SIG-M5 (cell line): ENCODE data around the gene TNFRSF9.
"Not testable (repeated sequence)": the region's sequence is repeated elsewhere in the genome, so short reads cannot be mapped to it uniquely, and the experiment has no call there.

Source experiments
- DNase-seq: peaks from one replicate; lab custom pipeline; 2025; lab: John Stamatoyannopoulos, UW

The TNFRSF9 gene

DNA sequence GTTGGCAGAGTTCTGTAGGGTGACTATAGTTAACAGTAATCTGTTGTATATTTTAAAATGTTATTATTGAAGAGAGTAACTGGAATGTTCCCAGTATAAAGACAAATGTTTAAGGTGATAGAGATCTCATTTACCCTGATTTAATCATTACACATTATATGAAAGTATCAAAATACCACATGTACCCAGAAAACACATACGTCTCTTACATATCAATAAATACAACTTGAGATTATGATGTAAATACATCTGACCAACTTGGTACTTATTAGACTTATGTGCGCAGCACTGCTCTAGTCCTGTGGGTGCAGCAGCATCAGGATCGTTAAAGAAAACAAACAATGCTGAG lies 20.2 kb upstream of the TNFRSF9 start:
- DNase-seq = no peak

DNA sequence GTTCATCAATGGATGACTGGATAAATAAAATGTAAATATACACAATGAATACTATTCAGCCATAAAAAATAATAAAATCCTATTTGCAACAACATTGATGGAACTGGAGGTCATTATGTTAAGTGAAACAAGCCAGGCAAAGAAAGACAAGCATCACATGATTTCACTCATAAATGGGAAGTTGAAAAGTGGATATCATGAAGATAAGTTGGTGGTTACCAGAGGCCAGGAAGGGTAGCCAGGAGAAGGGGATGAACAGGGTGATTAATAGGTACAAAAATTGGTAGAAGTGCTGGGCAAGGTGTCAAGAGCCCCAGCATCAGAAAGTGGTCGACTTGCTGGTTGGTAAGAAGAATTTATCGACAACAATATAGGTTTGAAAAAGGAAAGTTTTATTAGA lies 19.5 kb upstream of the TNFRSF9 start:
- DNase-seq = no peak

DNA sequence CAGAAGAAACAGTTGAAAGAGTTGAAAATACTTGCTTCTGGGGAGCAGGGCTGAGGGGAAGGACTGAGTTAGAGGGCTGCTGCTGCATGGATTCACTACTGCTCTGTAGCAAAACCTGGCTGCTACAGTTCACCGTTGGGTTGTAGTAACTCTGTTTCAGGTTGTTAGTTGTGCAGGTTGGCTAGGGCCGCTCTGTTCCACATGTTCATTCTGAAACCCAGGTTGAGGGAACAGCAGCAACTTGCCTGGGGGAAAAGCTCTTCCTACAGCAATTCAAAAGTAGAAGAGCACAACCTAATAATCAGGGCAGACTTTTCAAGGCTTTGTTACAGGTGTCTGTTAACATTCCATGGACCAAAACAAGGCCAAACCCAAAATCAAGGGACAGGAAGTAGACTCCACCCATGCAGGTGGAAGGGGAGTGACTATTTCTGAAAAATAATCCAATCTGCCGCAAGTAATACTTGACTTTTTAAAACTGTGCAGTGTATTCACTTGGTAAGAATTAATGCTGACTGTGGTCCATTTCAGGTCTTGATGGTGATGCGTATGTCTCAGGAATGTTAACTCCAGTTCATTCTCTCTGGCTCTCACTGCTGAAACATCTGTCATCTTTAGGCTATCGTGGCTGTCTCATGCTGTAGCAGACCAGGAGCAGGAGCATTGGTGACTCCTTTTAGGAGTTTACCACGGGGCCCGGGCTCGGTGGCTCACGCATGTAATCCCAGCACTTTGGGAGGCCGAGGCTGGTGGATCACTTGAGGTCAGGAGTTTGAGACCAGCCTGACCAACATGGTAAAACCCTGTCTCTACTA lies 15.8 kb upstream of the TNFRSF9 start:
- DNase-seq = no peak

DNA sequence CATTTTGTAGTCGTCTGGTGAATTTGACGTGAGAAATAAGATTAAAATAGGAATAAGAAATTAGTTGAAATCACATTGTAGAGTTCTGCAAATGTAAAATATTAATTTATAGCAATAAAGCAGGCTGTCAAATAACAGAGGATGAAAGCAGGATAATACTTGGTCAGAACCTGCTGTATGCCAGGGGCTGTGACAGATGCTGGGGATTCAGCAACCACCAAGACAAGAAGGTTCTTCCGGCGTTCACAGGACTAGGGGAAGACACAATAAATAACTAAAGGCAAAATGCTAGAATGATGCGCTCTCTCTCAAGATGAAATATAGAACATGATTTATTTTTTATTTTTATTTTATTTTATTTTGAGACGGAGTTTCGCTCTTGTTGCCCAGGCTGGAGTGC lies 14.0 kb upstream of the TNFRSF9 start:
- DNase-seq = no peak

DNA sequence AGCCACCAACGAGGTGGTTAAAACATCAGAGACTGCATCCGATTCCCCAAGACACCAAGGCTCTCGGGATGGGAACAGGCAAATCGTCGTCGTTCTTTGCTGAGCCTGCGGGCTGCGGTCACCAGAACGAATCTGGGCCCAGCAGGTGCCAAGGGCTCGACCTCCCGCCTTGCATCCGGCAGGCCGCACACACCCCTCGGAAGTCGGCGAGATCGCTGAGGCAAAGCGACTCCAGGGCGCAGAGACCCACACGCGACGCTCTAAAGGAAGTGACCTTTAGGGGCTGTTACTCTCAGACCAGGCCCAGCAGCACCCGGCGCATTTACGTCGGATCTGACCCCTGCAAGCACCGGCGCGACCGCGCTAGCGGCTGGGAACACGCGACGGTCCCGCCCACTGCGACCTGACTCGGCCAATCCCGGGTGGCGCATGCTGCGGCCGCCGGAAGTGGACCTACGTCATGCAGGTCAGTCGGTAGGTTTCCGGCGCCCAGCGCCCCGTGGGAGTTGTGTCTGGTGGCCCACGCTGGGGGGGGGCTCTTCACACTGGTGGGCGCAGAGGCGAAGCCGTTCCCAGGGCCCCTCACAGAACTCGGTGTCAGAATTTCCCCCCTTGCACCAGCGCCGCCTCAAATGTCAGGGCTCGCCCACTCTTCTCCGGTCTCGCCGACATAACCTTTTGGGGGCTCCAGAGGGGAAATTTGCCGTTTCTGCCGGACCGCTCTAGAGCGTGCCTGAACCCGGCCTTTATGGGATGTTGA lies 13.4 kb upstream of the TNFRSF9 start:
- DNase-seq = no peak

DNA sequence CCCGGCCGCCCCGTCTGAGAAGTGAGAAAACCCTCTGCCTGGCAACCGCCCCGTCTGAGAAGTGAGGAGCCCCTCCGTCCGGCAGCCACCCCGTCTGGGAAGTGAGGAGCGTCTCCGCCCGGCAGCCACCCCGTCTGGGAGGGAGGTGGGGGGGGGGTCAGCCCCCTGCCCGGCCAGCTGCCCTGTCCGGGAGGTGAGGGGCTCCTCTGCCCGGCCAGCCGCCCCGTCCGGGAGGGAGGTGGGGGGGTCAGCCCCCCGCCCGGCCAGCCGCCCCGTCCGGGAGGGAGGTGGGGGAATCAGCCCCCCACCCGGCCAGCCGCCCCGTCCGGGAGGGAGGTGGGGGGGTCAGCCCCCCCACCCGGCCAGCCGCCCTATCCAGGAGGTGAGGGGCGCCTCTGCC lies 12.2 kb upstream of the TNFRSF9 start:
- DNase-seq = not testable (repeated sequence)

DNA sequence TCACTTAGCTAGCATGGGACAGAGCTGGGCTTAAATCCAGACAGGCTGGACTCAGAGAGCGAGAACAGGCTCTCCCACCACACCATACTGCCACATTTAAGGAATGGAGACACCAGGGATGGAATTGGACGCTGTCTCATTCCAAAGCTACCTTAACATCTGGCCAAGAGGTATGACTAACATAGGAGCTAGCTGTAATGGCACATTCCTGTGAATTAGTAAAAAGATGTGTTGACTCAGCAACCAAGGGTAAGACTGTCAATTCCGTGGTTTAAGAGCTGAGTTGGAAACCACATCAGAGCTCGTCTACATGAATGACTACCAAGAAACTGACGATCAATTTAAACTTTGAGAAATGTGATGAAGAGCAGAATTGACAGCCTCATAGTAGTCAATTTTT lies 8.3 kb upstream of the TNFRSF9 start:
- no peak for DNase-seq

DNA sequence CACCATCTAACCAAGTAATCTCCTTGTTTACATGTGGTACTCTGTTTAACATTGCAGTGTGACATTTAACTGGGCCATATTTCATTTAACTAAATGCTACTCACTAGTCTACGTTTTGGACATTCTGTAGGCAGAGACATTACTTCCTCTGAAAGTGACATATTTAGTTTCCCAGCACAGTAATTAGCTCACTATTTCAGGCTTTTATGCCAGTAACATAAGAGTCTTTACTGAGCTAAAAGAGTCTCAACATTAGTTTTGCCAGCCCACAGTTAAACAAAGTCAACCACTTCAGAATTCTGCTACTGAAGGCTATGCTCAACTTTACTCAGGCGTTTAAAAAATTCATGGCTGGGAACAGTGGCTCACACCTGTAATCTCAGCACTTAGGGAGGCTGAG lies 2.6 kb upstream of the TNFRSF9 start:
- no peak for DNase-seq

DNA sequence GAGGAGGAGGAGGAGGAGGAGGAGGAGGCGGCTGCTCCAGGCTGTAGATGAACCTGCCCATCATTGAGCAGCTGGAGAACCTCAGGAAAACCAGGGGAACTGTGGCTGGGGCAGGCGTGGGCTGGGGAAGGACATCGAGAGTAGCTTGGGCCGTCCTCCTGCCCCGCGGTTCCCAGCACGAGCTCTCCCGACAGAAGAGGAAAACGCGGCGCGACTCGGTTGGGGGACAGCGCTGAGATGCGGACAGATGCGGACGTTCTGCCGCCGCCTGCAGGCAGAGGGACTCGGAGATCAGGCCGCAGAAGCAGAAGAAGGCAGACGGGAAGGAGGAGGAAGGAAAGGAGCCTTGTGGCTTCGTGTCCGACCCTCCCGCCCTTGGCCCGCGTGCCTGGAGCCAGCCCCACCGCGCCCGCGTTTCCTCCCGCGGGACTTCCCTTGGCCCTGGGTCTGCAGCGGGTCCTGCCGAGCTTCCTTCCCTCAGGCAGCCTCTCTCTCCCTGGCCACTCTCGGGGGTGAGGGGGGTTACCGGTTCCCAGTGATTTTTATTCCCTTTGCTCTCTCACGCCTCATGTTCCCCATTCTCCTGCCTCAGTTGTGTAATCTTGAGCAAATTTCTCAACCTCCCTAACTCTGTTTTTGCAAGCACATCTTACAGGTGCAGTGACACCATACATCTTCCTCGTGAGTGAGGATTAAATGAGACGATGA lies 1.7 kb upstream of the TNFRSF9 start:
- peak; percentile 25 for DNase-seq

DNA sequence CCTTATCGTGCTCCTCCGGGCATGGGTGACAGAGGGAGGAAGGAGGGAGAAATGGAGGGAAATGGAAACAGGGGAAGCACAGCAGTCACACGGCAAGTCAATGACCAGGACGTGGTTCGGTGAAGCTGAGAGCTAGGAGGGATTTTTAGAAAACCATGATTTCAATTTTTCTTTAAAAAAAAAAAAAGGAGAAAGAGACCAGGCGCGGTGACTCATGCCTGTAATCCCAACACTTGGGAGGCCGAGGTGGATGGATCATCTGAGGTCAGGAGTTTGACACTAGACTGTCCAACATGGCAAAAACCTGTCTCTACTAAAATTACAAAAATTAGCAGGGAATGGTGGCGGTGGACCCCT lies 776 bp upstream of the TNFRSF9 start:
- no peak for DNase-seq

DNA sequence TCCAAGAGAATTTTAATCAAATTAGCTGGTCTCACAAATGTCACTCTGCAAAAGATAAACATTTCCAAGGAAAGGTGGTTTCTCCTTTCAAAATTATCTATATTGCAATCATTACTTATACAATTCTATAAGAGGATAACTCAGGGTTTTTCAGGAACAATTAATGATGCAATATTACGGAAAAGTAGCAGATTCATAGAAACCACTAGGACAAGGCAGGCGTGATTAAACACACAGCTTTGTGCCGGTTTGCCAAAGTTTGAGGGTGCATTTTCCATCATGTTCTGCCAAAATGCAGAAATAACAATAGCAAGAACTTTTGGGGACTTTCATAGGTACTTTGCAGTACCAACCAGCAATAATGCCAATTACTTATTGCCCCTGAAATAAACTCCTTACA lies 605 bp downstream of the TNFRSF9 start:
- no peak for DNase-seq

DNA sequence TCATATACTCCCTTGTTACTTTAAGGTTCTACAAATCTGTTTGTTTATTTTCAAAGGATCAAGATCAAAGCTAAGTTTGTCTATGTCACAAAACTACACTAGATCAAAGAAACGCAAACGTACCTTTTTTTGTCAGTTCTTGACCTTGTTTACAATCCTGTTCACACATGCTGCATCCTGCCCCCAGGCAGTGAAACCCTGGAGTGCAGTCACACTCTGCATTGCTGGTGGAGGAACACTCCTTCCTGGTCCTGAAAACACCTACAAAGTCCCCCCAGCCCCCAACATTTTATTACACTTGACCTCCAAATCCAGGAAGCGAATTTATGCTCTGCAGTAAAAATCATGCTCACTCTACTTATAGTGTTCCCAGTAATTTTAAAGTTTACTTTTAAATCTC lies 2.6 kb downstream of the TNFRSF9 start:
- DNase-seq = no peak

DNA sequence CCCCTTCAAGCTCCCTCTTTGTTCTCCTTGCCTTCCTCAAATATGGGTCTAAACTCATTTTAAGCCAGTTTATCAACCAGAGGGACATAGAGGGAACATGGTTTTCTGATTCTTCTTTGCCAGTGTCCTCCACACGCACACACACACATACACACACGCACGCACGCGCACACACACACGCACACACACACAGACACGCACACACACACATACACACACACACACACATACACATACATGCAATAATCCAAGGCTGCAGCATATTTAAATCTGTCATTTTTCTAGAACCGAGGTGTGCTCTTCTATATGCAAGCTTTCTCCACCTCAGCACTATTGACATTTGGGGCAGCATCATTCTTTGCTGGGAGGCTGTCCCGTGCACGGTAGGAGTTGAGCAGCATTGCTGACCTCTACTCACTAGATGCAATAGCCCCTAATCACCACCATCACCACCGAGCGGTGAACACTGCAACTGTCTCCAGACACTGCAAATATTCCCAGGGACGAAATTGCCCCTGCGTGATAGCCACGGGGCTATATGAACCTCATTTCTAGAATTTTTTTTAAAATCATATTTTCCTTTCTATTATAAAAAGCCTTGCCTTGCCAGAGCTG lies 8.0 kb downstream of the TNFRSF9 start:
- no peak for DNase-seq

DNA sequence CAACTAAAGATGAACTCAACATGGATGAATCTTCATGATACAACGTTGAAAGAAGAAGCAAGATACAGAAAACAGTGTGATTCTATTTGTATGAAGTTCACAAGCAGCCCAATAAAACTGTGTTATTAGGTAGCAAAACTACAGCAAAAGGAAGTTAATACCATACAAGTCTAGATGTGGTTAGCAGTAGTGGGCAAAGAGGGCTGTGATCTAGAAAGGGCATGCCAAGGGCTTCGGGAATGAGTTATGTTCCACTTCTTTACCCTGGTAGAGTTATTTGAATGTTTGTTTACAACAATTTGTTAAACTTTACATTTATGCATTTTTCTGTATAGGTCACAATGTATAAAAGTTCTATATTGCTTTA lies 9.2 kb downstream of the TNFRSF9 start:
- DNase-seq = no peak

DNA sequence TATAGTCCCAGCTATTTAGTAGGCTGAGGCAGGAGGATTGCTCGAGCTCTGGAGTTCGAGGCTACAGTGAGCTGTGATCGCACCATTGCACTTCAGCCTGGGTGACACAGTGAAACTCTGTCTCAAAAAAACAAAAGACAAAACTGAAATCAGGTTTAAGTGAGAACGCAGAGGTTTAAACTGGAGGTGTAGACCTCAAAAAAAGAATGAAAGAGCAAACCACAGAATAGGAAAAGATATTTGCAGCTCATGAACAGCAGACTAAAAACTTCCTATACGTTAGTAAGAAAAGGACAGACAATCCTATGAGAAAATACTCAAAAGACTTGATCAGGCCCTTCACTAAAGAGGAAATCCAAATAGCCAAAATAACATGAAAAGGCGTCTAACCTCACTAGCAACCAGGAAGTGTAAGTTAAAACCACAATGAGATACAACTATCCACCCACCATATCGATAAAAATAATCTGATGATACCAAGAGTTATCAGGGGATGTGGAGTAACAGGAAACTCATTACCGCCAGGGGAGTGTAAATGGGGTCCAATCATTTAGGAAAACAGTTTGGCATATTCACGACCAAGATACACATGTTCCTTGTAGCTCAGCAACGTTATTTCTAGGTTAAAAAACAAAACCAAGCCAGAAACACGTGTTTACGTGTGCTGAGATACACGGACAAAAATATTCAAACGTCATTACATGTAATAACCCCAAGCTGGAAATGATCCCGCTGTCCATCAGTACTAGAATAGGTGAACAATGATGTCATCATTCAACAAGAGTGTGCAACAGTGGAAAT lies 9.8 kb downstream of the TNFRSF9 start:
- no peak for DNase-seq

DNA sequence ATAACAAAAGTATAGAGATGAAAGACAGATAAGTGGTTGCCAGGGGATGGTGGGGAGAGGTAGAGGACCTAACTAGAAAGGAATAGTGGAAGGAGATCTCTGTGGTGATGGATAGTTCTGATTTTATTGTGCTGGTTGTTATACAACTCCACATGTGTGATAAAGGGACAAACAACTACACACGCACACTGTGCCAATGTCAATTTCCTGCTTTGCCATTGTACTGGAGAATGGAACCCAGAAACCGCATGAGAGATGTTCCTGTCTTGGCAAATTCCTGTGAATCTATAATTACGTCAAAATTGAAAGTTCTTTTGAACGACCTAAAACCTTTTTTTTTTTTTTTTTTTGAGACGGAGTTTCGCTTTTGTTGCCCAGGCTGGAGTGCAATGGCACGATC lies 11.0 kb downstream of the TNFRSF9 start:
- no peak for DNase-seq

DNA sequence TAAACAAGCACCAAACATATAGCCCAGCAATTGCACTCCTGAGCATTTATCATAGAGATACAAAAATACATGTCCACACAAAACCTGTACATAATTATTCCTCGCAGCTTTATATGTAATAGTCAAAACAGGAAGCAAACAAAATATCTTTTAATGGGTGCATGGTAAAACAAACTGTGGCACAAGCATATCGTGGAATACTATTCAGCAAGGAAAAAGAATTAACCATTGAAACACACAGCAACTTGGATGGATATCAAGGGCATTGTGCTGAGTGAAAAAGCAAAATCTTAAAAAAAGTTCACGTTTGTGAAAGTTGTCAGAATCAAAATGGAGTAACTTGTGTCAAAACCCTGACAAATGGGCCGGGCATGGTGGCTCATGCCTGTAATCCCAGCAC lies 12.4 kb downstream of the TNFRSF9 start:
- no peak for DNase-seq

DNA sequence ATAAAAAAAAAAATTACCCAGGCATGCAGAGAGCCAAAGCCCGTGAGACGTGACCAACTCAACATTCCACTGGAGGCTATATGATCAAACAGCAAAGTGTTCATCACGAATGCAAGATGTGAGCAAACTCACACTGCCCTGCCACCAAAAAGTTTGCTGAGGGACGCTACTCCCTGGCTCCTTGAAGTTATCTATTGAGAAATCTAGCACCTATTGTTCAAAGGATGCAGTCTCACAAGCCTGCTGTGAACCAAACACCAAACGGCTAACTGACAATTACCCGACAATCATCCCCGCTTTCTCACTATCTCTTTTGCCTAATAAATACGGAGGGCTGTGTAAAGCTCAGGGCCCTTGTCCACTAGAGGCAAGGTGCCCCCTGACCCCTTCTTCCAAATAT lies 13.6 kb downstream of the TNFRSF9 start:
- DNase-seq = not testable (repeated sequence)

DNA sequence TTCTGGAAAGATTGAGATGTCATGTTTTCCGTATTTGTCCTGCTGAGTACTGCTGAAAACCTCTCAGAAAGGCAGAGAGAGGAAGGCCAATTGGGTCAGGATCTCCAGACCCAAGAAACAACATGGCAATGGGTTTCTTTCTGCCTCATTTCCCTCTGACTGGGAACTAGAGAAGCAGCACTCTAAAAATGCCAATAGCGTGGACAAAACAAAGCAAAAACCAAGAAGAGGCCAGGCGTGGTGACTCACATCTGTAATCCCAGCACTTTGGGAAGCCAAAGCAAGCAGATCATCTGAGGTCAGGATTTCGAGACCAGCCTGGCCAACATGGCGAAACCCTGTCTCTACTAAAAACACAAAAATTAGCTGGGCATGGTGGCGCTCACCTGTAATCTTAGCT lies 18.3 kb downstream of the TNFRSF9 start:
- no peak for DNase-seq

DNA sequence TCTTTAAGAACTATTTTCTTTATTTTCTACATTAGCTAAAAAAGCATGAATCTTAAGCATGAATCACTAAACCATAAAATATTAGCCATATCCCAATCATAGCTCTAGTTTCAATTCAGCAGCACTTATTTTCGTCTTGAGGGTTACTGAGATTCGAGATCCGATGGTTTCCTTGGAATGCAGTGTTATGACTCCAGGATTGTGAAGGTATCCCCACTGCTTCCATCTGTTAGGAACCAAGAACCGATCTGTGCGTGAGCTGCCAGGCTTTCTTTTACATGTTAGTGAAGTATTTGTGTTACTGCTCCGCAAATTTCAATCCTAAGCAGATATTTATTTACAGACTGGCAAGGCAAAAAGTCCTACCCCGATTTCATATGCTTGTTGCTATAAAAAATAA lies 18.8 kb downstream of the TNFRSF9 start:
- DNase-seq = no peak

DNA sequence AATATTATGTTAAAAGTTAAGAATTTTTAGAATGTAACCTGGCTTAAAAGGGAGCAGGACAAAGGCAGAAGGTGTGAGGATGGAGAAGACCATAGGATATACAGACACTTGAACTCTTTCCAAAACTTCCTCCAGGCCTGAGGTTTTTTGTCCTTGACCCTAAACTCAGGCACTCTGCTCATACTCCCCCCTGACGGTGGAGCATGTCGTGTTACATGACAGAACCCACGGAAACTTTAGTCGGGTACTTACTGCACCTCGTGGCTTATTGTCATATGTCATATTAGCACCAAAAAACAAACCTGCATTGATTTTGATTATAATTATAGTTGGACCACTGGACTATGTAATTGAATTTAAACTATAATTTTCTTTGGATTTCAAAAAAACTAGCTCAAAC lies 20.8 kb downstream of the TNFRSF9 start:
- no peak for DNase-seq

DNA sequence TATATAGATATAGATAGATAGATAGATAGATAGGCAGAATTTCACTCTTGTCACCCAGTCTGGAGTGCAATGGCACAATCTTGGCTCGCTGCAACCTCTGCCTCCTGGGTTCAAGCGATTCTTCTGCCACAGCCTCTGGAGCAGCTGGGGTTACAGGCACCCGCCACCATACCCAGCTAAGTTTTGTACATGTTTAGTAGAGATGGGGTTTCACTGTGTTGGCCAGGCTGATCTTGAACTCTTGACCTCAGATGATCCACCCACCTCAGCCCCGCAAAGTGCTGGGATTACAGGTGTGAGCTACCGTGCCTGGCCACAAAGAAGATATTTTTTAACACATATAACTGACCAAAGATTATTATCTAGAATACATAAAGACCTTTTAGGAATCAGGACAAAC lies 22.7 kb downstream of the TNFRSF9 start:
- not testable (repeated sequence) for DNase-seq
